A673 (cell line): ENCODE data around the gene MAG. TPM values are rescaled to one million over a fixed set of nuclear protein-coding genes. Genes with fewer than 3 reads are reported as not detected.

Experiments
- BruUV-seq: library from RNA; stranded (reverse); fragments of 400-500 nt; replicated peaks from 2 replicates; lab custom pipeline; 2021; lab: Mats Ljungman, UMichigan
- CTCF ChIA-PET: fragments of 300-600 bp; sonication (Branson Sonifier 250); formaldehyde crosslinking; loops from one replicate; lab custom pipeline; 2022; ENCODE audit warnings: antibody characterized with exemption; lab: Charles Lee
- POLR2A ChIA-PET: fragments of 300-600 bp; sonication (Branson Sonifier 250); formaldehyde crosslinking; loops from one replicate; lab custom pipeline; 2022; ENCODE audit warnings: antibody characterized with exemption; ENCODE audit not compliant: low non-redundant PET; lab: Charles Lee
- DNase-seq: peaks from one replicate; pipeline ENCODE4 v3.0.0-alpha.2; 2015; ENCODE audit warnings: low spot score
- H3K27ac ChIP-seq: fragments of 200-600 bp; sonication (generic); 2 replicates; pipeline ENCODE4 v1.5.1; 2016; ENCODE audit warnings: mixed run types, low read depth, mild to moderate bottlenecking, mixed read lengths, antibody characterized with exemption, low read length; ENCODE audit not compliant: poor library complexity, severe bottlenecking
- H3K27me3 ChIP-seq: fragments of 200-600 bp; sonication (generic); replicated peaks from 2 replicates; pipeline ENCODE4 v1.6.1; 2017; ENCODE audit warnings: mixed run types, low read depth, mild to moderate bottlenecking, mixed read lengths, antibody characterized with exemption, low read length; ENCODE audit not compliant: insufficient read depth, poor library complexity
- H3K36me3 ChIP-seq: fragments of 200-600 bp; sonication (generic); 2 replicates; pipeline ENCODE4 v1.6.1; 2016; ENCODE audit warnings: mixed run types, mild to moderate bottlenecking, mixed read lengths, antibody characterized with exemption, low read length; ENCODE audit not compliant: insufficient read depth, poor library complexity, severe bottlenecking
- H3K4me1 ChIP-seq: fragments of 200-600 bp; sonication (generic); 2 replicates; pipeline ENCODE4 v1.6.1; 2017; ENCODE audit warnings: mixed run types, mild to moderate bottlenecking, mixed read lengths, antibody characterized with exemption, low read length; ENCODE audit not compliant: insufficient read depth, poor library complexity, severe bottlenecking
- H3K4me3 ChIP-seq: fragments of 200-600 bp; sonication (generic); 2 replicates; pipeline ENCODE4 v1.5.1; 2016; ENCODE audit warnings: low read depth, mixed run types, mild to moderate bottlenecking, mixed read lengths, low read length; ENCODE audit not compliant: poor library complexity, severe bottlenecking
- H3K9me3 ChIP-seq: fragments of 200-600 bp; sonication (generic); 2 replicates; pipeline ENCODE4 v1.6.1; 2016; ENCODE audit warnings: mixed run types, low read depth, mild to moderate bottlenecking, mixed read lengths, antibody characterized with exemption, low read length; ENCODE audit not compliant: poor library complexity, severe bottlenecking
- EZH2 ChIP-seq: fragments of 200-600 bp; sonication (generic); IDR thresholded peaks from 2 replicates; pipeline ENCODE4 v1.6.1; 2017; ENCODE audit warnings: borderline replicate concordance, low read depth, mild to moderate bottlenecking, mixed read lengths, antibody characterized with exemption, low read length; ENCODE audit not compliant: poor library complexity, severe bottlenecking
- intact Hi-C: fragments of 100-400 bp; cut with micrococcal nuclease; formaldehyde crosslinking; loops from one replicate; pipeline ENCODE4 v1.10.0; 2022; ENCODE audit not compliant: unreplicated experiment
- total RNA-seq: library from RNA; stranded (reverse); gene quantifications from 2 replicates; pipeline ENCODE4 v1.2.3, GENCODE V29; 2021
- TF ChIP-seq, protein P1 (sequence below): fragments of 300-800, 200-600 bp; sonication (generic); conservative IDR thresholded peaks from 2 replicates; pipeline ENCODE4 v1.5.1; 2017; ENCODE audit warnings: low read depth, mild to moderate bottlenecking, antibody characterized with exemption, low read length, moderate library complexity, mixed read lengths

MAG gene
- total RNA-seq, 1 experiment from 2014 or later = not detected

- no TSS peak for BruUV-seq
- H3K4me3 ChIP-seq = peak overlapping the region; percentile 81
- DNase-seq = no peak
- ChIA-PET CTCF (no interaction called here), POLR2A (interaction anchor here (0.7 kb wide), 1 partner anchor 1778 kb away, joined by 3 read pairs; no protein-coding TSS in a partner anchor)
- H3K36me3 ChIP-seq = peaks cover 17% of the 10 kb centered on the region
- H3K27ac ChIP-seq = peak overlapping the region; percentile 80
- intact Hi-C loops = no loop called here
- H3K9me3 ChIP-seq = no peaks in the 10 kb centered on the region
- H3K27me3 ChIP-seq = no peaks in the 10 kb centered on the region
- TF ChIP-seq EZH2 = no peak
- TF ChIP-seq, protein P1, sequence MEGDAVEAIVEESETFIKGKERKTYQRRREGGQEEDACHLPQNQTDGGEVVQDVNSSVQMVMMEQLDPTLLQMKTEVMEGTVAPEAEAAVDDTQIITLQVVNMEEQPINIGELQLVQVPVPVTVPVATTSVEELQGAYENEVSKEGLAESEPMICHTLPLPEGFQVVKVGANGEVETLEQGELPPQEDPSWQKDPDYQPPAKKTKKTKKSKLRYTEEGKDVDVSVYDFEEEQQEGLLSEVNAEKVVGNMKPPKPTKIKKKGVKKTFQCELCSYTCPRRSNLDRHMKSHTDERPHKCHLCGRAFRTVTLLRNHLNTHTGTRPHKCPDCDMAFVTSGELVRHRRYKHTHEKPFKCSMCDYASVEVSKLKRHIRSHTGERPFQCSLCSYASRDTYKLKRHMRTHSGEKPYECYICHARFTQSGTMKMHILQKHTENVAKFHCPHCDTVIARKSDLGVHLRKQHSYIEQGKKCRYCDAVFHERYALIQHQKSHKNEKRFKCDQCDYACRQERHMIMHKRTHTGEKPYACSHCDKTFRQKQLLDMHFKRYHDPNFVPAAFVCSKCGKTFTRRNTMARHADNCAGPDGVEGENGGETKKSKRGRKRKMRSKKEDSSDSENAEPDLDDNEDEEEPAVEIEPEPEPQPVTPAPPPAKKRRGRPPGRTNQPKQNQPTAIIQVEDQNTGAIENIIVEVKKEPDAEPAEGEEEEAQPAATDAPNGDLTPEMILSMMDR = no peak
- H3K4me1 ChIP-seq = no peaks in the 10 kb centered on the region
Observed at GRCh38 chr19:35266520-35267352, 25.2 kb upstream of the MAG start.

DNA sequence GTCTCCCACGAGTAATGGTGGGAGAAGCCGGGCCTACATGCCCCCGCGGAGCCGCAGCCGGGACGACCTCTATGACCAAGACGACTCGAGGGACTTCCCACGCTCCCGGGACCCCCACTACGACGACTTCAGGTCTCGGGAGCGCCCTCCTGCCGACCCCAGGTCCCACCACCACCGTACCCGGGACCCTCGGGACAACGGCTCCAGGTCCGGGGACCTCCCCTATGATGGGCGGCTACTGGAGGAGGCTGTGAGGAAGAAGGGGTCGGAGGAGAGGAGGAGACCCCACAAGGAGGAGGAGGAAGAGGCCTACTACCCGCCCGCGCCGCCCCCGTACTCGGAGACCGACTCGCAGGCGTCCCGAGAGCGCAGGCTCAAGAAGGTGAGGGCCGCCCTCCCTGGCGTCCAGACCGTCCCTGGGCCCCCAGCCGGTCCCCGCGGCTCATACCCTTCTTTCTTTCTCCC, 24.6 kb upstream of the MAG start:
- Histone ChIP-seq H3K36me3 (peaks cover 19% of the 10 kb centered on the region), H3K4me3 (peak overlapping the region; percentile 81), H3K27ac (peak overlapping the region; percentile 80), H3K4me1 (no peaks in the 10 kb centered on the region), H3K27me3 (no peaks in the 10 kb centered on the region), H3K9me3 (no peaks in the 10 kb centered on the region)
- TSS peak; percentile 67 for BruUV-seq
- intact Hi-C loops = no loop called here
- no peak for TF ChIP-seq EZH2
- TF ChIP-seq, protein P1 = no peak
- POLR2A ChIA-PET = interaction anchor here (0.6 to 0.7 kb wide), 2 partner anchors 39 to 447 kb away, joined by 3 to 4 read pairs; partner anchors contain the start of gene FAM187B
- DNase-seq = peak; percentile 32
- CTCF ChIA-PET = no interaction called here

DNA sequence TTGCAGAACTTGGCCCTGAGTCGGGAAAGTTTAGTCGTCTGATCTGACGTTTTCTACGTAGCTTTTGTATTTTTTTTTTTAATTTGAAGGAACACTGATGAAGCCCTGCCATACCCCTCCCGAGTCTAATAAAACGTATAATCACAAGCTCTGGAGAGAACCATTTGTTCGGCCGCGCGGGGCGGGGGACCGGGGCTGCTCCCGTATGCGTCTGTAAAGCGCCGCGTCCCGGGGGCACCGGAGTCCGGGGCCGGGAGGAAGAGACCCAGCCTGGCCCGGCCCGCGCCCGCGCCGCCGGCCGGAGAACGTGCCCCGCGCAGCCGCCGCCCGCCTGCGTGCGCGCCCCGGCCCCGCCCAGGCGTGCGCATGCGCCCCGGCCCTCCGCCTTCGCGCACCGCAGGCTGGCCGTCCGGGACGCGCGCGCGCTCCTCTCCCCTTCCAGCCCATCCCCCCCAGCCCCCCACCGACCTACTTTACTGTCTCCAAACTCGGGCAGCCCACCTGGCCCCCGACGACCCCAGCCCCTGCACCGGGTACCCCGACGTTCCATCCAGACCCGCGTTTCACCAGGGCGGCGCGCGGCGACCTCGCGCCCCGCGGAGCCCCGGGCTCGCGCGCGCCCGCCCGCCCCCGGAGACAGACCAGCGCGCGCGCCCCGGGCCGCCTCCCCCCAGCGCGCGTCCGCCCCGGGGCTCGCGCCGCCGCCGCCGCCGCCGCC, 24.0 kb upstream of the MAG start:
- Histone ChIP-seq H3K4me3 (peak overlapping the region; percentile 81), H3K27me3 (no peaks in the 10 kb centered on the region), H3K4me1 (no peaks in the 10 kb centered on the region), H3K36me3 (peaks cover 19% of the 10 kb centered on the region), H3K27ac (peak overlapping the region; percentile 80), H3K9me3 (no peaks in the 10 kb centered on the region)
- peak; percentile 84 for DNase-seq
- POLR2A ChIA-PET = interaction anchor here (0.6 to 0.7 kb wide), 4 partner anchors 39 to 446 kb away, joined by 3 to 4 read pairs (median 4); partner anchors contain the start of gene FAM187B
- CTCF ChIA-PET = interaction anchor here (0.6 kb wide), 1 partner anchor 27 kb away, joined by 7 read pairs; no protein-coding TSS in a partner anchor
- BruUV-seq = no TSS peak
- intact Hi-C loops = no loop called here
- TF ChIP-seq, protein P1 = no peak
- no peak for TF ChIP-seq EZH2
